ENCODE results near the gene ARID3A.
"Not testable (repeated sequence)": the region's sequence is repeated elsewhere in the genome, so short reads cannot be mapped to it uniquely, and the experiment has no call there.

Gene ARID3A

DNA sequence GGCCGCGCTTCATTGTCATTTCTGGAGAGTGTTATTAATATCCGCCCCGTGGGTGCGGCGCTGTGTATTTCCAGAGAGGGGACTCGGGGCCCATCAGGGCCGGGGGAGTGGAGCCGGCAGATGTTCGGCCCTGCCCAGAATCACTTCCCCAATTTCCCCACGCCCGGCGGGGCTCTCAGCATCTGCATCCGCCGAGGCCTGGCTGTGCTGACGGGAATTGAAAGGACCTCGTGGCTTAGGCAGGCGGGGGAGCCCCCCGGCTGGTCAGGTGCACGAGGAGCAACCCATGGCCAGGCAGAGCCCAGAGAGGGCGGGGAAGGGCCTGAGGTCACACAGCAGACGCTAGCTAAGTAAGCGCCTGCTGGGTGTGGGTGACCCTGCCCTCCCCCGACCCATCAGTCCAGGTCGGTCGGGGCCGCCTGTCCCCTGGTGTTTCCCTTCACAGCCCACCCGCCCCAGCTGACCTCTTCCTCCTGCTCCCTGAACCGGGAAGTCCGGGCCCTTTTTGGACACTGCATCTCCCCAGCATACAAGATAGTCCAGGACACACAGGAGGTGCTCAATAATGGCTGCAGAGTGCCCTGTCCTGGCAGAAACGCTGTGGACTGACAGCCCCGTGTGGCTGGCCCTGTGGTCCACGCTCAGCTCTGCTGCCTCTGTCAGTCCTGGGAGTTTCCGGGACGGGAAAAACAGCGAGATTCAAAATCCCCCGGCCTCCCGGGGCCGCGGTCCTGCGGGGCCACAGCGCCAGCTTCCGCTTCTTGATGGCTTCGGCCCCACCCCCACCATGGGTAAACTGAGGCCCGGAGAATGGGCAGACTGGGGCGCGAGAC is 22.1 kb downstream of the ARID3A start:
- DNase-seq: no peak

DNA sequence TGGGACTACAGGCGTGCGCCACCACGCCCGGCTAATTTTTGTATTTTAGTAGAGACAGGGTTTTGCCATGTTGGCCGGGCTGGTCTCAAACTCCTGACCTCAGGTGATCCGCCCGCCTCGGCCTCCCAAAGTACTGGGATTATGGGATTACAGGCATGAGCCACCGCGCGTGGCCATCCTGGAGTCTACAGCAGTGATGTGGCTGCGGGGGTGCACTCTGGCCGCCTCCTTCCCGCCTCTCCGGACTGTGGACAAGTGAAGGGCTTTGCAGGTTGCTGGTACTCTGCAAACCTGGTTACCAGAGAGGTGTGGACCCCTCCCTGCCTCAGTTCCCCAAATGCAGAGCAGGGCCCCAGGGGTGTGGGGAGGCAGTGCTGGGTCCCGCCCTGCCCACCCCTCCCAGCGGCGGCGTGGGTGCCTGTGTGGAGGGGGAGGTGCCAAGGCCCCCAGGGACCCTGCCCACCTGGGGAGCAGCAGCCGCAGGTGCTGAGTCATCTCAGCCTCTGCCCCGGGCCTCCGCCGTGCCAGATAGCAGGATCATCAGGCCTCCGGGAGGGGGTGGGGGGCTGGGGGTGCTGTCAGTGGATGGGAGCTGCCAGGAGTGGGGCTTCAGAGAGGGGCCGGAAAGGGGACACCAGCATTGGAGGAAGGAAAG is 23.1 kb downstream of the ARID3A start:
- DNase-seq: no peak

- no peak for DNase-seq
Observed at GRCh38 chr19:950352-951066, 24.7 kb downstream of the ARID3A start.

DNA sequence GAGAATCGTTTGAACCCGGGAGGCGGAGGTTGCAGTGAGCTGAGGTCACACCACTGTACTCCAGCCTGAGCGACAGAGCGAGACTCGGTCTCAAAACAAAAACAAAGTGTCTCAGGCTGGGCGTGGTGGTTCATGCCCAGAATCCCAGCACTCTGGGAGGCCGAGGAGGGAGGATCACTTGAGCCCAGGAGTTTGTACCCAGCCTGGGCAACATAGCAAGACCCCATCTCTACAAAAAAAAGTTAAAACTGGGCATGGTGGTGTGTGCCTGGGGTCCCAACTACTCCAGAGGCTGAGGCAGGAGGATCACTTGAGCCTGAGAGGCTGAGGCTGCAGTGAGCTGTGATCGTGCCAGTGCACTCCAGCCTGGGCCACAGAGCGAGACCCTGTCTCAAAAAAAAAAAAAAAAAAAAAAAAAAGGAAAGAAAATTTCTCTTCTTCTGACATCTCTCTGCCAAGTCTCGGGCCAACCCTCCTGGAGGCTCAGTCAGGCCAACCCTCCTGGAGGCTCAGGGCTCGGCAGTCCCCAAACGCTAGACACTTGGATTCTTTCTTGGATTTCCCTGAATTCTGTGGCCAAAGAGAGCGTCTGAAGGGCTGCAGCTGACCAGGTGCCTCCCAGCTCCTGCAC is 26.3 kb downstream of the ARID3A start:
- no peak for DNase-seq

- DNase-seq: no peak
Observed at GRCh38 chr19:952680-953444, 27.0 kb downstream of the ARID3A start.

DNA sequence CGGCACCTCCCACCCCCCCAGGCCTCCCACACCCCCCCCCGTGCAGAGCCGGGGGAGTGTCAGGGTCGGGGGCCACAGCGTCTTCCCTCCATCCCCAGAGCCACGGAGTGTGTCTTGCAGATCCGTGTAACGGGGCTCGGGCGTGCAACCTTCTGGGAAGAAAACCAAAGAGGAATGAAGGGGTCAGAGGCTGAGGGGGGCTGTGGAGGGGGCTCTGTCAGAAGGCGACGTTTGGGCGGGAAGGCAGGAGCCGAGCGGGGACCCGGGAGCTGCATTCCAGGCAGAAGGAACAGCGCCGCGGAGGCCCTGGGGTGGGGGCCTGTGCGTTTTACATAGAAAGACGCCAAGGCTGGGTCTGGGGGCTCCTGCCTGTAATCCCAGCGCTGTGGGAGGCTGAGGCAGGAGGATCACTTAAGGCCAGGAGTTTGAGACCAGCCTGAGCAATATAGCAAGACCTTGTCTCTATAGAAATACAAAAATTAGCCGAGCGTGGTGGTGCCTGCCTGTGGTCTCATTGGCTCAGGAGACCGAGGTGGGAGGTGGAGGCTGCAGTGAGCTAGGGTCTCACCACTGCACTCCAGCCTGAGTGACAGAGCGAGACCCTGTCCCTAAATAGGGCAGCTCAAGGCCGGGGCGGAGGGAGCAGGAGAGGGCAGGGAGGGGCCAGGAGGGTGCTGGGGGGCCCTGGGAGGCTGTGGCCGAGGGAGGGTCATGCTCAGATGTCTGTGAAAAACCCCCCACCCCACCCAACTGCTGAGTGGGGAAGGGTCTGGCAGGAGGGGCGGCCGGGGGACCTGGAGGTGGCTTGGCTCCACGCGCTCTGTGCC is 27.8 kb downstream of the ARID3A start:
- no peak for DNase-seq

GRCh38 chr19:954272-954671 is 28.4 kb downstream of the ARID3A start:
- DNase-seq: no peak

GRCh38 chr19:954672-955494 is 29.0 kb downstream of the ARID3A start:
- no peak for DNase-seq

DNA sequence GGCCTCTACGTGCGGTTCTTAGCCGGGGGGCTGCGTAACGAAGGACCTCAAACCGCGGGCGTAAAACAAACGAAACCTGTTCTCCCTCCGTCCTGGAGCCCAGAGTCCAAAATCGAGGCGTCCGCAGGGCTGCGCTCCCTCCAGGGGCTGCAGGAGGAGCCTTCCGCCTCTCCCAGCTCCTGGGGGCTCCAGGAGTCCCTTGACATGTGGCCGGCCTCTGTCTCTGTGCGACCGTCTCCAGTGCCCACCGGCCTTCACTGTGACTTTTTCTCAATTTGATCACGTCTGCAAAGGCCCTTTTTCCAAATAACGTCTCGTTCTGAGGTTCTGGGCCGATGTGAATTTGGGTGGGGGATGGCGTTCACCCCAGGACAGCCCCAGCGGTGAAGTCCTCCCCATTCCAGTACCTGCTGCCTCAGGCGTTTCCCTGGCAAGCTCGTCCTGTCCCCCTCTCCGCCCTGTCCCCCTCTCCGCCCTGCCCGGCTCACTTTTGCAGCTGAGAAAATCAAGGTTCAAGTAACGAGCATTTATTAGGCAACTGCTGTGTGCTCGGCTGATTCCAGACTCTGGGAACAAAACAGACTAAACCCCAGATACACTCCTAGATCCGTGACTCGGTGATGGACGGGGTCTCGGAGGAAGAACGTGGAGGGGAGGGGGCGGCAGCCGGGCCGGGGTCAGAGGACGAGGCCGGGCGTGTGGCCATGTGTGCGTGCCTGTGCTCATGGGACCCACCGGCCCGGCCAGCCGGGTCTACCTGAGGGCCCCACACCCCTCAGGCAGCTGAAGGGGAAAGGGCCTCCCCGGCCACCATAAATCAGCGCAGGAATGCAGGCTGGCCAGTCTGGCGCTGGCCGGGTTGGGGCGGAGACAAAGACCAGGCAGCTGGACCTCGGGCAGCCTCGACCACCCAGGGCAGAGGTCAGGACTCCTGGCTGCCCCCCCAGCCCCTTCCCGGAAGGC is 30.2 kb downstream of the ARID3A start:
- DNase-seq: no peak

GRCh38 chr19:956766-957440 is 31.1 kb downstream of the ARID3A start:
- no peak for DNase-seq

- DNase-seq: not testable (repeated sequence)
Observed at GRCh38 chr19:957578-957977, 31.7 kb downstream of the ARID3A start.

DNA sequence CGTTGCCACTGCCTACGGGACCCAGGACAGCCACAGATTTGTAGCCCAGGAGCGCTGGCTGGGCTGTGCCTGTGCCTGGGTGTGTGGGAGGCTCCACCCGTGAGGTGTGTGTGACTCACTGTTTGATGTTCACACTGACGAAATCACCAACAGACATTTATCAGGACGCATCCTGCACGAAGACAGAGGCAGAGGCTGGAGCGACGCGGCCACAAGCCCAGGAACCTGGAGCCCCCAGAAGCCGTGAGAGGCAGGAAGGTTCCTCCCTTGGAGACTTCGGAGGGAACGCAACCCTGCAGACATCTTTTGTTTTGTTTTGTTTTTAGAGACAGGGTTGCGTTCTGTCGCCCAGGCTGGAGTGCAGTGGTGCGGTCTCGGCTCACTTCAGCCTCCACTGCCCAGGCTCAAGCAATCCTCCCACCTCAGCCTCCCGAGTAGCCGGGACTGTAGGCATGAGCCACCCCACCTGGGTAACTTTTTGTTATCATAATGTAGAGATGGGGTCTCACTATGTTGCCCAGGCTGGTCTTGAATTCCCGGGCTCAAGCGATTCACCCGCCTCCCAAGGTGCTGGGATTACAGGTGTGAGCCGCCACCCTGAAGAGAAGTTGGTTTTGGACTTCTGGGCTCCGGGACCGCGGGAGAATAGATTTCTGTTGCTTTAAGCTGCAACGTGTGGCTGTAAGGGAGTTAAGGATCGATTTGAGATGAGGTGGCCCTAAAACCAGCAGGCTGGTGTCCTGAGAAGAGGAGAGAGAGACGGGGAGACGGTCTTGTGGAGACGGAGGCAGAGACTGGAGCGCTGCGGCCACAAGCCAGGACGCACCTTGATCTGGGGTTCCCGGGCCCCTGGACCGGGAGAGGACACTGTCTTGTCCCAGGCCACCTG is 33.4 kb downstream of the ARID3A start:
- DNase-seq: no peak

DNA sequence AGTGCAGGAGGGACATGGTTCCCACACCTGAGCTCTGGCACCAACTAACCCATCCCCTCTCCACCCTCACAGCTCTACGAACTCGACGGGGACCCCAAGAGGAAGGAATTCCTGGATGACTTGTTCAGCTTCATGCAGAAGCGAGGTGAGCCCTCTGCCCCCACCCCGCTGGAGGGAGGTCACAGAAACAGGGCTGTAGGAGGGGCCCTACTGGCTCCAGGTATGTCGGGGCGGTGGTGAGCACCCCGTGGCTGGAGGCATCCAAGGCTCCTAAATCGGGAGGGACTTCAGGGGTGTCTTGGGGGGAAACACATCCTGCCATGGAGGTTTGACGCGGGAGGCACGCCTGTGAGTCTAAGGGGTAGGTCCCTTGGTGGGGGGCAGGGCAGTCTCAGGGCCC is 34.2 kb downstream of the ARID3A start:
- no peak for DNase-seq

- DNase-seq: no peak
Observed at GRCh38 chr19:960601-960938, 34.7 kb downstream of the ARID3A start.

DNA sequence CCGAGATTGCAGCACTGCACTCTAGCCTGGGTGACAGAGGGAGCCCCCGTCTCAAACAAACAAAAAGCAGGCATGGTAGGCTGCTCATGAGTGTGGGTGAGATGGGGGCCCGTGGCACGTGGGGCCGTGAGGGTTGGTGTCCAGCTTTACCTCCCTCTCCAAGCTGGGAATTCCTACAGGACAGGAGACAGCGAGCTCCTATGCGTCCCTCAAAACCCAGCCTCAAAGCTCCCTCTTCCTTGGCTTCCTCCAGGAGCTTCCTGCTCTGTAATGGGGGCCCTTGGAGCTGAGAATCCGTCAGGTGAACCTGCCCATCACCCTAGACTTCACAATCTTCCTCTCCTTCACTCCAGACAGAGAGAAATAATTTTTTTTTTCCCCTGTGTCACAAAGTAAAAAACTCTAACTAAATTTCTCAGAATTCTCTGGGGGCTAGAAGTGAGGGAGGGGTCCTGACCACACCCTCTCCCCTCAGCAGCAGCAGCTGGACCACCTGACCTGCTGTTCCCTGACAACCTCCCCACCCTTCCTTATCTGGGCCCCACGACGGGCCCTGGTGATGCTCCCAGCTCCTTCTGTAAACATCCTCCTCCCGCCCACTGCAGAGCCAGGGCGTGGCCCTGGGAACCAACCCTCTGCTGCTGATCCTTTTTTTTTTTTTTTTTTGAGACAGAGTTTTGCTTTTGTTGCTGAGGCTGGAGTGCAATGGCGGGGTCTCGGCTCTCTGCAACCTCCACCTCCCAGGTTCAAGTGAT is 36.2 kb downstream of the ARID3A start:
- DNase-seq: no peak

- no peak for DNase-seq
Observed at GRCh38 chr19:962683-963400, 37.0 kb downstream of the ARID3A start.

Measured in cerebellar nuclear complex (tissue), 1 donor.